Ishikawa (cell line): ENCODE measurements around the gene BEND6.

Experiments used
- CEBPB ChIP-seq: IDR thresholded peaks from 2 replicates; pipeline ENCODE4 v1.6.1; 2012
- CREB1 ChIP-seq: IDR thresholded peaks from 2 replicates; pipeline ENCODE4 v1.6.1; 2012; ENCODE audit warnings: low read depth
- EGR1 ChIP-seq: IDR thresholded peaks from 2 replicates; pipeline ENCODE4 v1.6.1; 2012
- EP300 ChIP-seq: IDR thresholded peaks from 2 replicates; pipeline ENCODE4 v1.6.1; 2012; ENCODE audit warnings: borderline replicate concordance
- FOXM1 ChIP-seq: IDR thresholded peaks from 2 replicates; pipeline ENCODE4 v1.6.1; 2012; ENCODE audit warnings: low read depth, borderline replicate concordance
- RAD21 ChIP-seq: IDR thresholded peaks from 2 replicates; pipeline ENCODE4 v1.6.1; 2012; ENCODE audit warnings: low read depth
- TEAD4 ChIP-seq: IDR thresholded peaks from 2 replicates; pipeline ENCODE4 v1.6.1; 2012
- ZBTB7A ChIP-seq: IDR thresholded peaks from 2 replicates; pipeline ENCODE4 v1.6.1; 2012; ENCODE audit warnings: low read depth
- TF ChIP-seq, protein P1 (sequence below): IDR thresholded peaks from 2 replicates; pipeline ENCODE4 v1.6.1; 2012; ENCODE audit warnings: low read depth, mild to moderate bottlenecking

DNA sequence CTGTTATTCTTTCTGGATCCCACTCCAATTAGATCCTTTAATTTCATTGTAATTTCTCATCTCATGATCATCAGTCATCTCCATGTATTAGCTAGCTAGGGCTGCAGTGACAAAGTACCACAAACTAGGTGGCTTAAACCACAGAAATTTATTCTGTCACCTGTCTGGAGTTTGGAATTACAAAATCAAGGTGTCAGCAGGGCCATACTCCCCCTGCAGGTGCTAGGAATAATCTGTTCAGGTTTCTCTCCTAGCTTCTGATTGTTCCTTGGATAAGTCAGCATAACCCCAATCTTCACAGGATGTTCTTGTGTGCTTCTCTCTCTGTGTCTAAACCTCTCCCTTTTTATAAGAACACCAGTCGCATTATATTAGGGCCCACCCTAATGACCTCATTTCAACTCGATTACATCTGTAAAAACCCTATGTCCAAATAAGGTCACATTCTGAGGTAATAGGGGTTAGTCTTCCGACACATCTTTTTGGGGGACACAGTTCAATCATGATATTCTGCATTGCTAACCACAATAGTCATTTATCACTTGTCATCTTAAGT is 40.5 kb downstream of the BEND6 start:
- TF ChIP-seq TEAD4, result no peak
- no peak for TF ChIP-seq FOXM1
- TF ChIP-seq CEBPB, result no peak
- TF ChIP-seq ZBTB7A, result no peak
- TF ChIP-seq RAD21, result peak; percentile 35
- TF ChIP-seq, protein P1, sequence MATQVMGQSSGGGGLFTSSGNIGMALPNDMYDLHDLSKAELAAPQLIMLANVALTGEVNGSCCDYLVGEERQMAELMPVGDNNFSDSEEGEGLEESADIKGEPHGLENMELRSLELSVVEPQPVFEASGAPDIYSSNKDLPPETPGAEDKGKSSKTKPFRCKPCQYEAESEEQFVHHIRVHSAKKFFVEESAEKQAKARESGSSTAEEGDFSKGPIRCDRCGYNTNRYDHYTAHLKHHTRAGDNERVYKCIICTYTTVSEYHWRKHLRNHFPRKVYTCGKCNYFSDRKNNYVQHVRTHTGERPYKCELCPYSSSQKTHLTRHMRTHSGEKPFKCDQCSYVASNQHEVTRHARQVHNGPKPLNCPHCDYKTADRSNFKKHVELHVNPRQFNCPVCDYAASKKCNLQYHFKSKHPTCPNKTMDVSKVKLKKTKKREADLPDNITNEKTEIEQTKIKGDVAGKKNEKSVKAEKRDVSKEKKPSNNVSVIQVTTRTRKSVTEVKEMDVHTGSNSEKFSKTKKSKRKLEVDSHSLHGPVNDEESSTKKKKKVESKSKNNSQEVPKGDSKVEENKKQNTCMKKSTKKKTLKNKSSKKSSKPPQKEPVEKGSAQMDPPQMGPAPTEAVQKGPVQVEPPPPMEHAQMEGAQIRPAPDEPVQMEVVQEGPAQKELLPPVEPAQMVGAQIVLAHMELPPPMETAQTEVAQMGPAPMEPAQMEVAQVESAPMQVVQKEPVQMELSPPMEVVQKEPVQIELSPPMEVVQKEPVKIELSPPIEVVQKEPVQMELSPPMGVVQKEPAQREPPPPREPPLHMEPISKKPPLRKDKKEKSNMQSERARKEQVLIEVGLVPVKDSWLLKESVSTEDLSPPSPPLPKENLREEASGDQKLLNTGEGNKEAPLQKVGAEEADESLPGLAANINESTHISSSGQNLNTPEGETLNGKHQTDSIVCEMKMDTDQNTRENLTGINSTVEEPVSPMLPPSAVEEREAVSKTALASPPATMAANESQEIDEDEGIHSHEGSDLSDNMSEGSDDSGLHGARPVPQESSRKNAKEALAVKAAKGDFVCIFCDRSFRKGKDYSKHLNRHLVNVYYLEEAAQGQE, result no peak
- TF ChIP-seq EP300, result no peak
- no peak for TF ChIP-seq EGR1
- TF ChIP-seq CREB1, result no peak
